Trophoblast cell (in vitro differentiated cells and primary cell): Measurements from ENCODE around the gene MIAT. TPM values are rescaled to one million over a fixed set of nuclear protein-coding genes. Genes with fewer than 3 reads are reported as not detected.

Experiments
- DNase-seq, 2 donors: peaks; one replicate each; pipeline ENCODE4 v3.0.0-alpha.2; 2016
- H2AFZ ChIP-seq: 2 replicates; pipeline ENCODE4 v1.6.1; 2013; ENCODE audit warnings: low read length, moderate library complexity, mild to moderate bottlenecking; ENCODE audit not compliant: insufficient read depth, poor library complexity
- H2AK5ac ChIP-seq: 2 replicates; pipeline ENCODE4 v1.6.1; 2013; ENCODE audit warnings: mild to moderate bottlenecking, low read length
- H2BK120ac ChIP-seq: 2 replicates; pipeline ENCODE4 v1.6.1; 2013; ENCODE audit warnings: low read length, mild to moderate bottlenecking, moderate library complexity; ENCODE audit not compliant: insufficient read depth, poor library complexity
- H2BK12ac ChIP-seq: 2 replicates; pipeline ENCODE4 v1.6.1; 2013; ENCODE audit warnings: mild to moderate bottlenecking, low read length, moderate library complexity
- H2BK5ac ChIP-seq: 2 replicates; pipeline ENCODE4 v1.6.1; 2013; ENCODE audit warnings: low read length, low read depth, moderate library complexity, mild to moderate bottlenecking; ENCODE audit not compliant: poor library complexity
- H3K14ac ChIP-seq: 2 replicates; pipeline ENCODE4 v1.6.1; 2013; ENCODE audit warnings: mild to moderate bottlenecking, low read length
- H3K18ac ChIP-seq: 2 replicates; pipeline ENCODE4 v1.6.1; 2013; ENCODE audit warnings: mild to moderate bottlenecking, low read length
- H3K23ac ChIP-seq: 2 replicates; pipeline ENCODE4 v1.6.1; 2013; ENCODE audit warnings: low read length
- H3K27ac ChIP-seq: 2 replicates; pipeline ENCODE4 v1.5.1; 2013; ENCODE audit warnings: low read depth, mild to moderate bottlenecking, inconsistent platforms, low read length, moderate library complexity
- H3K27me3 ChIP-seq: 2 replicates; pipeline ENCODE4 v1.6.1; 2013; ENCODE audit warnings: inconsistent platforms, mild to moderate bottlenecking, low read length, moderate library complexity; ENCODE audit not compliant: insufficient read depth
- H3K36me3 ChIP-seq, 2 experiments: 1 replicate in 1 of 2; 2 replicates in 1 of 2; pipeline ENCODE4 v1.6.1; 2013; ENCODE audit warnings: low read length in 2 of 2, mild to moderate bottlenecking in 2 of 2, moderate library complexity in 1 of 2; ENCODE audit not compliant: insufficient read depth in 2 of 2, control insufficient read depth in 1 of 2
- H3K4ac ChIP-seq: 2 replicates; pipeline ENCODE4 v1.6.1; 2013; ENCODE audit warnings: low read depth, mild to moderate bottlenecking, low read length, moderate library complexity
- H3K4me1 ChIP-seq, 2 experiments: 1 replicate in 1 of 2; 2 replicates in 1 of 2; pipeline ENCODE4 v1.6.1; 2013; ENCODE audit warnings: low read length in 2 of 2, mild to moderate bottlenecking in 2 of 2, moderate library complexity in 1 of 2; ENCODE audit not compliant: insufficient read depth in 2 of 2, control insufficient read depth in 1 of 2
- H3K4me2 ChIP-seq: 2 replicates; pipeline ENCODE4 v1.6.1; 2013; ENCODE audit warnings: inconsistent platforms, mild to moderate bottlenecking, low read length, moderate library complexity
- H3K4me3 ChIP-seq: 2 replicates; pipeline ENCODE4 v1.5.1; 2013; ENCODE audit warnings: mild to moderate bottlenecking, low read depth, low read length, inconsistent platforms
- H3K79me1 ChIP-seq: one replicate; pipeline ENCODE4 v1.6.1; 2013; ENCODE audit warnings: low read length
- H3K79me2 ChIP-seq: 2 replicates; pipeline ENCODE4 v1.6.1; 2013; ENCODE audit warnings: low read length, mild to moderate bottlenecking; ENCODE audit not compliant: control insufficient read depth, insufficient read depth, poor library complexity
- H3K9ac ChIP-seq: 2 replicates; pipeline ENCODE4 v1.6.1; 2013; ENCODE audit warnings: mild to moderate bottlenecking, low read length
- H3K9me3 ChIP-seq: 2 replicates; pipeline ENCODE4 v1.6.1; 2013; ENCODE audit warnings: low read depth, mild to moderate bottlenecking, control low read depth, inconsistent platforms, low read length; ENCODE audit not compliant: insufficient read depth
- H4K12ac ChIP-seq: 2 replicates; pipeline ENCODE4 v1.6.1; 2013; ENCODE audit warnings: low read depth, mild to moderate bottlenecking, low read length, moderate library complexity
- H4K8ac ChIP-seq: 2 replicates; pipeline ENCODE4 v1.6.1; 2013; ENCODE audit warnings: low read depth, mild to moderate bottlenecking, low read length, moderate library complexity
- H4K91ac ChIP-seq: one replicate; pipeline ENCODE4 v1.6.1; 2013; ENCODE audit warnings: low read depth, mild to moderate bottlenecking, low read length, moderate library complexity
- WGBS: extraction: QIAGEN DNeasy Blood & Tissue Kit; methylation state at CpG from one replicate; pipeline ENCODE4 v1.1.7; 2013; ENCODE audit warnings: missing lambda C conversion rate; ENCODE audit not compliant: insufficient read length, insufficient coverage; ENCODE audit errors: extremely low coverage; 5-methylcytosine and 5-hydroxymethylcytosine counted together
- polyA plus RNA-seq: library from polyadenylated mRNA; stranded (reverse); fragments of 200-250 nt; gene quantifications from 2 replicates; pipeline ENCODE4 v1.2.3, GENCODE V29; 2013

Gene MIAT
- 0.07 and 0.11 TPM in 2 replicates for polyA plus RNA-seq

GRCh38 chr22:26656891-26657851 is at the start of gene MIAT:
TSS of gene MIAT (plus strand) at chr22:26657588.
- Histone ChIP-seq H3K4ac (no peak within 1 kb of the TSS), H3K4me3 (no peak within 1 kb of the TSS), H2BK120ac (no peak within 1 kb of the TSS), H3K79me1 (no peaks in the 10 kb centered on the region), H4K12ac (no peak within 1 kb of the TSS), H2AFZ (peak within 1 kb of the TSS; percentile 58), H3K14ac (no peak within 1 kb of the TSS), H3K9ac (no peak within 1 kb of the TSS), H3K27me3 (peaks cover 25% of the 10 kb centered on the region), H3K36me3 (no peaks in the 10 kb centered on the region), H3K79me2 (no peaks in the 10 kb centered on the region), H2BK12ac (no peak within 1 kb of the TSS), H3K4me1 (peaks cover 5 to 6% of the 10 kb centered on the region in 2 experiments), H2BK5ac (no peak within 1 kb of the TSS), H3K9me3 (no peaks in the 10 kb centered on the region), H3K27ac (no peak within 1 kb of the TSS), H2AK5ac (no peak within 1 kb of the TSS), H4K91ac (no peak within 1 kb of the TSS), H3K18ac (no peak within 1 kb of the TSS), H3K4me2 (peak within 1 kb of the TSS; percentile 49), H3K23ac (no peak within 1 kb of the TSS), H4K8ac (no peak within 1 kb of the TSS)
- no CpG with 5 or more reads among the region's 62 CpGs for WGBS
- DNase-seq, result no peak

DNA sequence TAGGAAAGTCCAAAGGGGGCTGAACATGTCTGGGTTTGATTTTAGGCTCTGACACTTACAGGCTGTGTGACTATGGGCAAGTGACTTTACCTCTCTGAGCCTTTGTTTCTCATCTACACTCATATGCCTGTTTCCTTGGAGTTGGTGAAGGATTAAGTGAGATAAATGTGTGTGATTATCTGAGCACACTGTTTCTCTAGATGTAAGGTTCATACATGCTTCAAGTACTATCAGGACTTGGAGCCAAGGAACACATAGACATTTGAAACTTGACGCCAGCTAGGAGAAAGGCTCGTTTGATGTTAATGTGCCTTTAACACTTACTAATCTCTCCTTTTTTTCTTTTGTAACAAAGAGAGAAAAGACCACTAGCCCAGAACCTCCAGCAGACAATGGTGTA is 49.3 kb upstream of the MIAT start:
- Histone ChIP-seq H3K14ac (no peak overlapping the region), H3K4me3 (no peak overlapping the region), H2BK12ac (no peak overlapping the region), H2BK5ac (no peak overlapping the region), H3K36me3 (no peaks in the 10 kb centered on the region), H3K4me2 (no peak overlapping the region), H4K12ac (no peak overlapping the region), H2AFZ (no peak overlapping the region), H4K8ac (no peak overlapping the region), H3K79me2 (no peaks in the 10 kb centered on the region), H3K27me3 (peaks cover 3% of the 10 kb centered on the region), H3K4ac (no peak overlapping the region), H3K4me1 (no peaks in the 10 kb centered on the region), H3K9me3 (no peaks in the 10 kb centered on the region), H2BK120ac (no peak overlapping the region), H3K9ac (peak overlapping the region; percentile 39), H4K91ac (no peak overlapping the region), H3K23ac (no peak overlapping the region), H2AK5ac (no peak overlapping the region), H3K18ac (no peak overlapping the region), H3K27ac (no peak overlapping the region), H3K79me1 (no peaks in the 10 kb centered on the region)
- DNase-seq, result no peak
- WGBS, result no CpG with 5 or more reads among the region's 2 CpGs

DNA sequence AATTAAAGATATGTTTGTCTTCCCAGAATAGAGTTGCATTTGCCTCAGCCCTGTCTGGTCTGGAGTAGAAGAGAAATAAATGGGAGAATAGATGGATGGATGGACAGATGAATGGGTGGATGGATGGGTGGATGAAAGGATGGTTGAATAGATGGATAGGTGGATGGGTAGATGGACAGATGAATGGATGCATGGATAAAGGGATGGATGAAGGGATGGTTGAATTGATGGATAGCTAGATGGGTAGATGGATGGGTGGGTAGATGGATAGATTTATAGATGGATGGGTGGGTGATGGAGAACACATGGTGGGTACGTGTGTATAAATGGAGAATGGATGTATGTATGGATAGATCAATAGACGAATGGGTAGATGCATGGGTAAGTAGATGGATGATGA is 48.1 kb upstream of the MIAT start:
- H3K23ac ChIP-seq, result no peak overlapping the region
- no peak overlapping the region for H3K18ac ChIP-seq
- H3K9ac ChIP-seq, result no peak overlapping the region
- no peaks in the 10 kb centered on the region for H3K4me1 ChIP-seq
- H2BK5ac ChIP-seq, result no peak overlapping the region
- no peak overlapping the region for H4K8ac ChIP-seq
- no peak overlapping the region for H3K4ac ChIP-seq
- no peak overlapping the region for H2BK120ac ChIP-seq
- no peaks in the 10 kb centered on the region for H3K79me2 ChIP-seq
- WGBS, result 100% methylated on average over 2 of the region's 2 CpGs
- no peak overlapping the region for H3K4me3 ChIP-seq
- H3K36me3 ChIP-seq, result no peaks in the 10 kb centered on the region
- H4K12ac ChIP-seq, result no peak overlapping the region
- H4K91ac ChIP-seq, result no peak overlapping the region
- no peak for DNase-seq
- no peak overlapping the region for H3K27ac ChIP-seq
- no peaks in the 10 kb centered on the region for H3K9me3 ChIP-seq
- no peaks in the 10 kb centered on the region for H3K79me1 ChIP-seq
- no peak overlapping the region for H2BK12ac ChIP-seq
- peaks cover 3% of the 10 kb centered on the region for H3K27me3 ChIP-seq
- H2AFZ ChIP-seq, result no peak overlapping the region
- no peak overlapping the region for H2AK5ac ChIP-seq
- H3K14ac ChIP-seq, result no peak overlapping the region
- no peak overlapping the region for H3K4me2 ChIP-seq

DNA sequence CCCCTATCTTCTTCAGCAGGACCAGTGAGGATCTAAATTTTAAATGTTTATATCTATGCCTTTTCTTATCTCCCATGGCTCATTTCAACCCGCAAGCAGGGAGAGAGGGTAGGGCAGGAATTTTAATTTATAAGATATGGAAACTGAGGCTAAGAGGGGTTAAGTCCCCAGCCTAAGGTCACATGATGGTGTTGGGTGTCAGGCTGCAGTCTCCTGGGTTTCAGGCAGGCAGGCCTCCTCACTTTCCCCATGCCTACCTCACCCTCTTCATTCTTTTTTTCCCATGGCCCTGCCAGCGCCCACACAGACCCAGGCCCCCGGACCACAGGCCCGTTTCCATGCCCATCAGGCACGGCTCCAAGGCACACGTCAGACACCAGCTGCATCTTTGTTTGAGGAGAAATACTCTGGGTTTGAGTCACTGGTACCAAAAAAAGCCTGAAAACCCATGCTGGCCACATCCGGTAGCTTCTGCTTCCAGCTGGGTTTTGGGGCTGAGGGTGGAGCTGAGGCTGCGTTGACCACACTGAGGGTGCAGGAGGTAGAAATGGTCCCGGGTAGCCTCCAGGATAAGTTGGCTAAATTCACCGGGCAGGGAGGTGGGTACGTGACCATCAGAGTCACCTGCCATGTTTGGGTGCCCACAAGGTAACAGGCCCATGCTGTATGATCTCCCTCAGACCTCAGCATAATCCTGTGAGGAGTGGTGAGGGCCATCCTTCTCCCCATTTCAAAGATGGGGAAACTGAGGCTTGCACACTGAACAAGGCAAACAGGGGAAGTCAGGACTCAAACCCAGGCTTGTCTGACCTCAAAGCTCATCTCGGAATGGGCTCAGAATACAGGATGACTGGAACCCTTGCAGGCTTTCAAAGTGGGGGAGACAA is 47.1 kb upstream of the MIAT start:
- H4K8ac ChIP-seq, result no peak overlapping the region
- H3K14ac ChIP-seq, result no peak overlapping the region
- H3K23ac ChIP-seq, result no peak overlapping the region
- H4K12ac ChIP-seq, result no peak overlapping the region
- no peak for DNase-seq
- H3K79me1 ChIP-seq, result no peaks in the 10 kb centered on the region
- H4K91ac ChIP-seq, result no peak overlapping the region
- no peak overlapping the region for H2BK5ac ChIP-seq
- no peak overlapping the region for H2BK12ac ChIP-seq
- H3K4ac ChIP-seq, result no peak overlapping the region
- H2AFZ ChIP-seq, result no peak overlapping the region
- no peak overlapping the region for H2AK5ac ChIP-seq
- no CpG with 5 or more reads among the region's 12 CpGs for WGBS
- H3K27ac ChIP-seq, result no peak overlapping the region
- no peaks in the 10 kb centered on the region for H3K4me1 ChIP-seq
- no peaks in the 10 kb centered on the region for H3K79me2 ChIP-seq
- H3K36me3 ChIP-seq, result no peaks in the 10 kb centered on the region
- H2BK120ac ChIP-seq, result no peak overlapping the region
- no peak overlapping the region for H3K4me2 ChIP-seq
- no peaks in the 10 kb centered on the region for H3K27me3 ChIP-seq
- H3K4me3 ChIP-seq, result no peak overlapping the region
- H3K18ac ChIP-seq, result no peak overlapping the region
- no peaks in the 10 kb centered on the region for H3K9me3 ChIP-seq
- no peak overlapping the region for H3K9ac ChIP-seq
